Activated naive CD8-positive, alpha-beta T cell (primary cell): ENCODE data around the gene PGRMC2.
A peak's percentile ranks its signal among the peaks of the same experiment; 100 is the strongest.

Experiments
- H3K27ac Mint-ChIP-seq: one replicate; pipeline ENCODE4 v1.8.0; 2021; ENCODE audit warnings: mixed read lengths
- H3K27me3 Mint-ChIP-seq: one replicate; pipeline ENCODE4 v1.8.0; 2021; ENCODE audit warnings: mixed read lengths
- H3K36me3 Mint-ChIP-seq: one replicate; pipeline ENCODE4 v1.8.0; 2021; ENCODE audit warnings: mixed read lengths
- H3K4me1 Mint-ChIP-seq: one replicate; pipeline ENCODE4 v1.8.0; 2021; ENCODE audit warnings: low read depth, mixed read lengths
- H3K4me3 Mint-ChIP-seq: one replicate; pipeline ENCODE4 v1.8.0; 2021; ENCODE audit warnings: mild to moderate bottlenecking, mixed read lengths
- H3K9me3 Mint-ChIP-seq: one replicate; pipeline ENCODE4 v1.8.0; 2021; ENCODE audit warnings: low read depth, mixed read lengths

The PGRMC2 gene

DNA sequence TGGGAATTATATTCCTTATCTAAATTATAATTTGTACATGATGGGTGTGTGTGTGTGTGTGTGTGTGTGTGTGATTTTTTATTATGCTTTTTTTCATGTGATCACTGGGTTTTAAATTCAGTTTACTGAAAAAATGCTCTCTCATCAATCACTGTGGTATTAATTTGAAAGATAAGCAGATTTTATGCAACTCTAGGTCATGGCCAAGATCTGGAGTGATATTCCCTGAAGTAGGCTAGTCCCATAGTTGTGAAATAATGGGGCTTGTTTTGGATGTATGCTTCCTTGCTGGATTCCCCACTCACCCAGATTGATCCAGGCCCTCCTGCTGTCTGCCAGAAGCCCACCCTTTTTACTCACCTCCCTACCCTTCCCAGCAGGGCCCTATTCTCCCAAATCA, 22.0 kb upstream of the PGRMC2 start:
- no peak overlapping the region for H3K4me3 Mint-ChIP-seq
- no peaks in the 10 kb centered on the region for H3K27me3 Mint-ChIP-seq
- H3K36me3 Mint-ChIP-seq, result peaks cover 19% of the 10 kb centered on the region
- no peaks in the 10 kb centered on the region for H3K9me3 Mint-ChIP-seq
- no peak overlapping the region for H3K27ac Mint-ChIP-seq
- H3K4me1 Mint-ChIP-seq, result no peaks in the 10 kb centered on the region

DNA sequence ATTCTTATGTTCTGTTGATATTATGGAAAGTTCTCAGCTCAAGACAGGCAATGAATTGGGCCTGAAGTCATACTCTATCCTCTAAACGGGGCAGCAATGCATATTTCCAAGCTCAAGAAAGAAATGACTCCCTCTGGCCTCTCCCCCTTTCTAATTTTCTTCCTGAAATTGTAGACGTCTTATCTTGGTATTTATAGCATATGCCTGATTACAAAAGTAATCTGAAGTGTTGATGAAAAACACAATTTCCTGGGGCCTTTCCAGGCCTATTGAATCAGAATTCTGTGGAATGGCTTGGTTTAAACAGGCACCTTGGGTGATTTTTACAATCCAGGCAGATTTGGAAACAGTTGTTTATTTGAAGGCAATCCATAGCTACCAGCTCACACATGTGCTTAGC, 21.4 kb upstream of the PGRMC2 start:
- H3K4me3 Mint-ChIP-seq, result no peak overlapping the region
- peaks cover 17% of the 10 kb centered on the region for H3K36me3 Mint-ChIP-seq
- H3K27ac Mint-ChIP-seq, result no peak overlapping the region
- H3K4me1 Mint-ChIP-seq, result no peaks in the 10 kb centered on the region
- no peaks in the 10 kb centered on the region for H3K27me3 Mint-ChIP-seq
- H3K9me3 Mint-ChIP-seq, result no peaks in the 10 kb centered on the region

DNA sequence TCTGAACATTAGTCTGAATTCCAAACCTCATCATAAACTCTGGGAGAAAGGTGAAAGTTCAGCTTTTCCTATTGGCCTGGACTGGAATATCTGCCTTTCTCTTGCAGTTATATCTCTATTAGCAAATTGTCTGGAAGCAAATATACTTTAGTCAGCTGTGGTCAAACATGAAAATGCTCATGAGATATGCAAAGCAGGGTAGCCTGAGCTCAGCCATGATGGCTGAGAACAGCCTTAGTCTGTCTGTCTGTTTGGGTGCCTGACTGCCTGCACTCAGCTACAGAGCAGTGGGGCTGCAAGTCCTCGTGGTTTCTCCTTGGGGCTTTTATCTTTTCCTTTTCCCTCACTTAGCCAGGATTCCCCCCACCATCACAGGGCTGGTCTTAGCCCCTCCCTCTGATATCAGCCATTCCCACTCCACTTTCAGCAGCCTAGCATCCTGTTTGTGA, 19.5 kb upstream of the PGRMC2 start:
- Mint-ChIP-seq H3K9me3 (no peaks in the 10 kb centered on the region), H3K4me1 (no peaks in the 10 kb centered on the region), H3K36me3 (peaks cover 18% of the 10 kb centered on the region), H3K27me3 (no peaks in the 10 kb centered on the region), H3K4me3 (no peak overlapping the region), H3K27ac (no peak overlapping the region)

DNA sequence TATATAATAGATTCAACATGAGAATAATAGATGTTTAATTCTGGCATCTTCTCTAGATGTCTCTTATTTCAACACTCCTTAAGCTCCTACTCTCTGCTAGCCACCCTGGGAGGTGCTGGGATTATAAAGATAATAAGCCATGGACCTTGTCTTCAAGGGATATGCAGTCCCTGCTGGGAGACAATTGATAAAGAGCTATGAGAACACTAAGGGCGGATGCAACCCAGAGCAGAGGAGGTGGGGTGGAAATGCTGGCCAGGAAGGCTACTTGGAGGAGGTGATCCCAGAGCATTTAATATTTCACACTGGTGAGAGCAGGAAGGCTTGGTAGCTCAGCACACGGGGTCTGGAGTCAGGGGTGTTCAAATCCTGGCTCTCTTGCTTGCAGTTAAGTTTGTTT, 18.3 kb upstream of the PGRMC2 start:
- Mint-ChIP-seq H3K27ac (no peak overlapping the region), H3K4me3 (no peak overlapping the region), H3K9me3 (no peaks in the 10 kb centered on the region), H3K36me3 (peaks cover 19% of the 10 kb centered on the region), H3K27me3 (no peaks in the 10 kb centered on the region), H3K4me1 (no peaks in the 10 kb centered on the region)

DNA sequence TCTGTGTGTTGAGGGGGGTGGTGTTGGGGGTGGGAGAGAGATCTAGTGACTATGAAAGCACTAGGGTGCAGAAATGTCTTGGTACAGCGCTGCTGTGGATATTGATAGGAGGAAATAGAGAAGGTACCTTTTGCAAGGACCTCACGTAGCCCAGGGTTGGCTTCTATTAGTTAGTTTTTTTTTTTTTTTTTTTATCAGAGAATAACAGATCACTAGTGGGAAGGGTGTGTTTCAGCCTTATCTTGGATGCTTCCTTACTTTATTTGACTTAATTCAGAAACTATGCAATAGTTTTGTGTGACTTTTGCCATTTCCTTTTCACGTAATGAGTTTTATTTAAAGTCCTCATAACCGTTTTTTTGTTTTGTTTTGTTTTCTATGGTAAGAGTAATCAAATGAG, 16.4 kb upstream of the PGRMC2 start:
- Mint-ChIP-seq H3K27ac (no peak overlapping the region), H3K4me1 (no peaks in the 10 kb centered on the region), H3K36me3 (peaks cover 21% of the 10 kb centered on the region), H3K27me3 (no peaks in the 10 kb centered on the region), H3K4me3 (no peak overlapping the region), H3K9me3 (no peaks in the 10 kb centered on the region)

DNA sequence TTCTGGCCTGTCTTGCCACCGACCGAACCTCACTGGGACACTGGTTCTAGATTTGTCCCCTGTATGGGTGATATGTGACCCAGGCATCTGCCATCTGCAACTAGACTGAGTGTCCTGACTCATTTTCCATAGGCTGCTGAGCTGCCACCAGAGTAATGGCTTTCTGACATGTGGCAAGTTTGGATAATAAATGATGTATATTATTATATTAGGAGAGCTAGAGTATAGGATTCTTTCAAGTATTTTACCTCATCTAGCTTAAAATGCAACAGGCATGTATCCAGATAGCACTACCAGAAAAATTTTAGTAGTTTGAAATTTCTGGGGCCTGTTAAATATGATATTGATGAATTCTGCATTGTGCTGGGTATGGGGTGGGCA, 15.8 kb upstream of the PGRMC2 start:
- Mint-ChIP-seq H3K9me3 (no peaks in the 10 kb centered on the region), H3K27ac (no peak overlapping the region), H3K36me3 (peaks cover 23% of the 10 kb centered on the region), H3K4me1 (no peaks in the 10 kb centered on the region), H3K27me3 (no peaks in the 10 kb centered on the region), H3K4me3 (no peak overlapping the region)

DNA sequence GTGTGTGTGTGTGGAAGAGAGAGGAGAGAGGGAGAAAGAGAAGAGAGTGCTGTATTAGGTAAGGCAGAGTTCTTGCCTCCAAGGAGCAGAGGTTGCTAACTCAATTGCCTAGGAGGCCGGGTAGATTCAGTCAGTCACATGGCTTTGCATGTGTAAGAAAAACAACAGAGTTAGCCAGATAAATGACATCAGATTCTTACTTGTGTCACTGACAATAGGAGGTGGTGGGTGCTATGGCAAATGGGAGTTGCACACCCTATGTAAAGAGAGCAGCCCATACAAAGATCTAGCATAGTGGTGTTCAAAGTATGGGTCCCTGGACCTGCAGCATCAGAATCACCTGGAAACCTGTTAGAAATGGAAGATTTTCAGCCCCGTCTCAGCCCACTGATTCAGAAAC, 14.4 kb upstream of the PGRMC2 start:
- Mint-ChIP-seq H3K27me3 (no peaks in the 10 kb centered on the region), H3K9me3 (no peaks in the 10 kb centered on the region), H3K36me3 (peaks cover 28% of the 10 kb centered on the region), H3K4me1 (no peaks in the 10 kb centered on the region), H3K4me3 (no peak overlapping the region), H3K27ac (no peak overlapping the region)

DNA sequence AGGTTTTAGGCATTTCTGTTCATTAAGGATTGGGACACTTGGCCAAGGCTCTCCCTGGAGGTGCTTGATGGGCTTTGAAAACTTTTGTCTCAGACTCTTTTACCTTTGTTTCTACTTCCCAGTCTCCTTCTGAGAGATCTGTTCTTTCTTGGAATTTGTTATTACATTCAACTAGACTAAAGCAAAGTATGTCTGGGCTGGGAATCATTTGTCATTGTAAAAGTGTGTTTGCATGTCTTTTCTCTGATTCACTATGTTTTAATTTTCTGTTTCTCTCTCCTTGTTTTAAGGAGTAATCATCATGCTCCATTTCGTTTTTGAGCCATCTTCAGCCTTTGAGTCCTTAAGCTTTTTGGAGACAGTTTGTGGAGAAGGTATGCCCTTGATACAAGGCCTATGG, 12.2 kb upstream of the PGRMC2 start:
- Mint-ChIP-seq H3K27me3 (no peaks in the 10 kb centered on the region), H3K36me3 (peaks cover 28% of the 10 kb centered on the region), H3K27ac (no peak overlapping the region), H3K4me3 (no peak overlapping the region), H3K9me3 (no peaks in the 10 kb centered on the region), H3K4me1 (no peaks in the 10 kb centered on the region)

DNA sequence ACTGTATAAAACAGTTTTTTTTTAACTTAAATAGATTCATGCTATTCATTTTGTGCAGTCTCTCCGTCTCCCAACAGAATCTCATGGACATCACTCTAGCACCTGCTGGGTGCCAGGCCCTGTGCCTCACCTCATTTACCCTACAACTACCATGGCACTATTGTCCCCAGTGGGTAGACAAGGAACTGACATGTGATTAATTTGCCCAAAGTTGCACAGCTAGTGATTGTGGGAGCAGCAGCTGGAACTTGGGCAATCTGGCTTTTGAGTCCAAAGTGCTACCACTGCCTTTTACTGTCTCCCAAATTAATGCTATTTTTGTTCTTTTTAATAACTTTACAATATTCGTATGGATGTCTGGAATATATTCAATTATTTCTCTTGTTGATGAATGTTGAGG, 11.2 kb upstream of the PGRMC2 start:
- no peaks in the 10 kb centered on the region for H3K9me3 Mint-ChIP-seq
- no peak overlapping the region for H3K4me3 Mint-ChIP-seq
- H3K27me3 Mint-ChIP-seq, result no peaks in the 10 kb centered on the region
- no peaks in the 10 kb centered on the region for H3K4me1 Mint-ChIP-seq
- H3K36me3 Mint-ChIP-seq, result peaks cover 33% of the 10 kb centered on the region
- H3K27ac Mint-ChIP-seq, result no peak overlapping the region

DNA sequence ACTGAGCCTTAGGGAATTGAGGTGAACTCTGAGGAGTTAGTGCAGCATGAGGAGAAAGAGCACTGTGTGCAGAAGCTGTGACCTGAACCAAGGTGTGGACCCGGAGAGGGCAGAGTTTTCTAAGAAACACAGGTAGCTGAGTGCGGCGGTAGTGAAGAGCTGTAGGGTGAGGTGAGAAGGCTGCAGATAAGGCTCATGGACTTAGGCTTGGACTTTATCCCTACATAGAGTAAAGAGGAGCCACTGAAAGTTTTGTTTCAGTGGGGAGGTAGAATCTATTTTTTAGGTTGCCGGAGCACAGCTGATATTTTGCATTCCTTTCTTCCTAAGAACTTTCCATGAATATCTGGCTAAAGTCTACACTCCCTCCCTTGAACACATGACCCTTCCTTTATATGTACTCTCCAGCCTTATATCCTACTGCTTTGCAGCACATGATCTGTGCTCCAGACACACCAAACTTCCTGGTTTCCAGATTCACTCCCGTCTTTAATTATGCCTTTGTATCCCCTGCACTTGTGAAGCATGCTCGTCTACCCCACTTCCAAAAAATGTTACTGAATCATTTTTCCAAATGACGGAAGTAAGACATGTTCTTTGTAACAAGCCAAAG, 10.6 kb upstream of the PGRMC2 start:
- no peak overlapping the region for H3K27ac Mint-ChIP-seq
- no peaks in the 10 kb centered on the region for H3K4me1 Mint-ChIP-seq
- no peak overlapping the region for H3K4me3 Mint-ChIP-seq
- no peaks in the 10 kb centered on the region for H3K27me3 Mint-ChIP-seq
- no peaks in the 10 kb centered on the region for H3K9me3 Mint-ChIP-seq
- peaks cover 32% of the 10 kb centered on the region for H3K36me3 Mint-ChIP-seq

DNA sequence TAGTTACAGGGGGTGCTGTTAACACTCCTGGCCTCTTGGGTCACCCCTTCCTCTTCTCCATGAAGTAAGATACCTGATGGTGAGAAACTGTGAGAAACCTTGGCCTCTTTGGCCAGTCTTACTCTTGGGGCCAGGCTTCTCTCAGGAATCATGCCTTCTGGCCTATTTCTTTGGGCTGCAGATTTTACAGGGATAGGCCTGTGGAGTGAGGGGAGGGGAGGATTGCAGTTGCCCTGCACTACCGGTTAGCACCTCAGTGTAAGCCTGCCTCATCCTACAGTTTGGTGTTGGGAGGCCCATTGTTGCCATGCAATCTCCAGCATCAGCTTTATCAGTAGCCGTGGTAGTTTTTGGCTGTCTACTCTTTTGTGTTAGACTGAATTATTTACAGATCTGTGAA, 7.6 kb upstream of the PGRMC2 start:
- Mint-ChIP-seq H3K9me3 (no peaks in the 10 kb centered on the region), H3K4me3 (no peak overlapping the region), H3K4me1 (peaks cover 4% of the 10 kb centered on the region), H3K27me3 (no peaks in the 10 kb centered on the region), H3K36me3 (peaks cover 28% of the 10 kb centered on the region), H3K27ac (no peak overlapping the region)

DNA sequence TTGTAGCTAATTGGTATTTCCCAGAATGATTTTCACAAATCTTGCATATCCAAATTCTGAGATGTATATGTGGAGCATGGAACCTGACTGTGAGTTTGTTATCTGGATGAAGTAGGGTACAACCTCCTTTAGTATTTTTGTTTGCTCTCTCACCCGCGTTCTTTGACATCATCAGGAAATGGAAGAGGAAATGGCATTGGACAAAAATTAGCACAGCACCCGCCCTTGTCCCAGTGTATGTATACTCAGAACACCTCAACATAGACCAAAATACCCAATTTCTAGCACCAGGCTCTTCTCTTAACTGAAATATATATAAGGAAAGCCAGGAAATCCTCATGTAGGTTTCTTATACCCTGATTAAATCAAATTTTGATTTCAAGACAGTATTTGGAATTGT, 6.9 kb upstream of the PGRMC2 start:
- Mint-ChIP-seq H3K27me3 (no peaks in the 10 kb centered on the region), H3K4me3 (no peak overlapping the region), H3K9me3 (no peaks in the 10 kb centered on the region), H3K36me3 (peaks cover 25% of the 10 kb centered on the region), H3K27ac (no peak overlapping the region), H3K4me1 (peaks cover 5% of the 10 kb centered on the region)

DNA sequence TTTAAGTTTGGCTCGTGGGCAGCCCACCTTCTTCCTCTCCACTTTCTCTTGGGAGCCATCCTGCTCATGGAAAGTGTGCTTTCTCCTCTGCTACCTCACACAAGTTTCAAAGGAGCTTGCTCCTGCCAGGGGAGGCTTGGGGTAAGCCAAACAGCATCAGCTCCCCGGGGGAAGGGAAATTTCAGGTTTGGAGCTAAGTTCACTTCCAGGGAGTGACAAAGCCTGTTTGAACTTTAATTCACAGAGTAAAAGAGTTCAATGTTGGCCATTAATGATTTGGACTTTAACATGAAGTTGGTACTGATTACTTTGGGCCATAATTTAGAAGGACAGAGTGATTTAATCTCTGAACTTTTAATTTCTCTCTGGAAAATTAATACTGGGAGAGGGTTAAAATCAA, 4.7 kb upstream of the PGRMC2 start:
- Mint-ChIP-seq H3K4me1 (peaks cover 13% of the 10 kb centered on the region), H3K27me3 (no peaks in the 10 kb centered on the region), H3K27ac (no peak overlapping the region), H3K9me3 (no peaks in the 10 kb centered on the region), H3K4me3 (no peak overlapping the region), H3K36me3 (peaks cover 13% of the 10 kb centered on the region)

DNA sequence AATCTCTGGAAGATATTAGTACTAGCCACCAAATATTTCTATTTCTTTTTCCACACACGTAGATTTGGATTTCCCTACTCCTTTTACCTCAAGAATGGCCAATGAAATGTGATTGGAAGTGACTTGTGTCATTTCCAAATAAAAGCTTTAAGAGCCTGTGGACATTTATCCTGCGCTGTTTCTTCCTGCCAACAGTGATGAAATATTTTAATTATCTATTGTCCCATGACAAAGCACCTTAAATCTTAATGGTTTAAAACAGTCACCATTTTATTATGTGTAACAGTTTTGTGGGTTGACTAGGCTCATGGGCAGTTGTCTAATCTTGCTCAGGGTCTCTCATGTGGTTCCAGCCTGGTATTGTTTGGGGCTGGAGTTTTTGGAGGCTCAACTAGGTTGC, 3.5 kb upstream of the PGRMC2 start:
- Mint-ChIP-seq H3K27ac (no peak overlapping the region), H3K36me3 (peaks cover 6% of the 10 kb centered on the region), H3K9me3 (no peaks in the 10 kb centered on the region), H3K27me3 (no peaks in the 10 kb centered on the region), H3K4me1 (peaks cover 17% of the 10 kb centered on the region), H3K4me3 (no peak overlapping the region)

DNA sequence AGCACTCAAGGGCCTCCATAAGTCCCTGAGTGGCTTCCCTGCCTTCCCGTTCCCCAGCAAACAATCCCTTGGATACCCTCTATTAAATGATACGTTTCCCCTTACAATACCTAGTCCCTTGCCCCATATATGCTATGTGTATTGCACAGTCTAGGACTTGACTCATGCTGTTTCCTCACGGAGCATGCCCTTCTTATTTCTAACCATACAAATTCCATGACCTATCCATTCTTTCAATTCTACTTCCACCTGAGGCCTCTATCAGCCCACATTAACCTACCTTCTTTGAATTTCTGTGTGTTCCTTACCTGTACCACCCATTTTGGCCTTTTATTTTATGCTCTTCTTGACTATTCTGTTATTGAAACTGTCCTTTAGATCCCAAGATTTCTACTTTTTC, 2.9 kb upstream of the PGRMC2 start:
- H3K36me3 Mint-ChIP-seq, result peaks cover 6% of the 10 kb centered on the region
- H3K27ac Mint-ChIP-seq, result no peak overlapping the region
- no peaks in the 10 kb centered on the region for H3K9me3 Mint-ChIP-seq
- H3K4me1 Mint-ChIP-seq, result peaks cover 22% of the 10 kb centered on the region
- no peak overlapping the region for H3K4me3 Mint-ChIP-seq
- no peaks in the 10 kb centered on the region for H3K27me3 Mint-ChIP-seq

DNA sequence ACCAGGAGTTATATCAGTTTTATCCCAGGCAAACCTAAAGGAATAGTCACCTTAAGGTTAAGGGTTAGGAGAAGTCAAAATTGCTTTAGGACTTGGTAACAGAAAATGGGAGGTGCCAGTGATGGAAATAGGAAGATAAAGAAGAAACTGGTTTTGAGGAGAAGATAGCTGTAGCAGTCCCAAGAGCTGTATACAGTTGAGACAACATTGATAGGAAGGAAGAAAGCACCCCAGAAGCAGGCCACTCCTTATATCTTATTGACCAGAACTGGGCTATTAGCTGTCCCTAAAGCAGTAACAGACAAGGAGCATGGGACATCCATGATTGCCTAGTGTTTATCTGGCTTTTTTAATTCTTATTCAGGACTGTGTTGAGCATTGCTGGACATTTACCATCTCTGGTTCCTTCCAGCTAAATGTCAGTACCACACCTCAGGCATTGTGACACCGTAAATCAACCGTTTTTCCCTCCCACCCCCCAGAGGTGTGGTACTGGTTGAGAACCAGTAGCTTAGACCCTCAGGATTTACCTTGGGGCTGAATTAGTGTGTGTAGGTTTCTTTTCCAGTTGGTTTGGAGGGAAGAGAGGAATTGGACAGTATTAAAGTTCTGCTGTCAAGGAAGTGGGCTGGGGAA, 2.0 kb upstream of the PGRMC2 start:
- no peaks in the 10 kb centered on the region for H3K27me3 Mint-ChIP-seq
- H3K4me1 Mint-ChIP-seq, result peaks cover 30% of the 10 kb centered on the region
- peak overlapping the region; percentile 24 for H3K4me3 Mint-ChIP-seq
- no peak overlapping the region for H3K27ac Mint-ChIP-seq
- H3K9me3 Mint-ChIP-seq, result no peaks in the 10 kb centered on the region
- peaks cover 3% of the 10 kb centered on the region for H3K36me3 Mint-ChIP-seq
